H9 (cell line): ENCODE results near the gene PC. TPM values are rescaled to one million over a fixed set of nuclear protein-coding genes. Genes with fewer than 3 reads are reported as not detected.

Experiments
- DNase-seq: peaks from one replicate; pipeline ENCODE4 v3.0.0-alpha.2; 2017
- H2AFZ ChIP-seq: one replicate; pipeline ENCODE4 v1.6.1; 2013; ENCODE audit warnings: mild to moderate bottlenecking, low read length, control low read depth, moderate library complexity
- H2AK5ac ChIP-seq: 2 replicates; pipeline ENCODE4 v1.6.1; 2013; ENCODE audit warnings: low read length, control low read depth, mixed read lengths; ENCODE audit not compliant: insufficient read length
- H2BK120ac ChIP-seq: one replicate; pipeline ENCODE4 v1.6.1; 2013; ENCODE audit warnings: low read depth, mild to moderate bottlenecking, low read length, control low read depth, inconsistent platforms; ENCODE audit not compliant: poor library complexity, severe bottlenecking
- H2BK12ac ChIP-seq: 2 replicates; pipeline ENCODE4 v1.6.1; 2013; ENCODE audit warnings: low read length, control low read depth, mixed read lengths, low read depth; ENCODE audit not compliant: insufficient read length
- H2BK15ac ChIP-seq: 2 replicates; pipeline ENCODE4 v1.6.1; 2013; ENCODE audit warnings: low read depth, low read length, control low read depth
- H2BK20ac ChIP-seq: one replicate; pipeline ENCODE4 v1.6.1; 2013; ENCODE audit warnings: low read depth, mild to moderate bottlenecking, low read length, control low read depth, inconsistent platforms; ENCODE audit not compliant: poor library complexity, severe bottlenecking
- H2BK5ac ChIP-seq: 2 replicates; pipeline ENCODE4 v1.6.1; 2013; ENCODE audit warnings: low read length, control low read depth, mixed read lengths; ENCODE audit not compliant: insufficient read length
- H3K14ac ChIP-seq: 2 replicates; pipeline ENCODE4 v1.6.1; 2013; ENCODE audit warnings: low read length, control low read depth; ENCODE audit not compliant: insufficient read depth
- H3K18ac ChIP-seq: 2 replicates; pipeline ENCODE4 v1.6.1; 2013; ENCODE audit warnings: low read depth, mild to moderate bottlenecking, mixed read lengths, low read length, control low read depth; ENCODE audit not compliant: insufficient read length
- H3K23ac ChIP-seq: 2 replicates; pipeline ENCODE4 v1.6.1; 2013; ENCODE audit warnings: low read length, control low read depth, mixed read lengths, low read depth; ENCODE audit not compliant: insufficient read length
- H3K23me2 ChIP-seq: 2 replicates; pipeline ENCODE4 v1.6.1; 2013; ENCODE audit warnings: low read depth, mild to moderate bottlenecking, mixed read lengths, low read length, control low read depth; ENCODE audit not compliant: insufficient read length, poor library complexity, severe bottlenecking
- H3K27ac ChIP-seq: 2 replicates; pipeline ENCODE4 v1.5.1; 2013; ENCODE audit warnings: low read length, control low read depth, mixed read lengths, low read depth; ENCODE audit not compliant: insufficient read length
- H3K27me3 ChIP-seq: 2 replicates; pipeline ENCODE4 v1.6.1; 2013; ENCODE audit warnings: low read length, control low read depth, inconsistent platforms; ENCODE audit not compliant: insufficient read depth
- H3K4ac ChIP-seq: 2 replicates; pipeline ENCODE4 v1.6.1; 2013; ENCODE audit warnings: low read depth, mild to moderate bottlenecking, control low read depth, inconsistent platforms, low read length, moderate library complexity
- H3K4me1 ChIP-seq: 2 replicates; pipeline ENCODE4 v1.6.1; 2013; ENCODE audit warnings: low read length, control low read depth, inconsistent platforms; ENCODE audit not compliant: insufficient read depth
- H3K4me2 ChIP-seq: 2 replicates; pipeline ENCODE4 v1.6.1; 2013; ENCODE audit warnings: low read length, control low read depth, mixed read lengths; ENCODE audit not compliant: insufficient read length, insufficient read depth
- H3K56ac ChIP-seq: 2 replicates; pipeline ENCODE4 v1.6.1; 2013; ENCODE audit warnings: low read depth, mild to moderate bottlenecking, mixed read lengths, low read length, control low read depth; ENCODE audit not compliant: insufficient read length
- H3K79me1 ChIP-seq: 2 replicates; pipeline ENCODE4 v1.6.1; 2013; ENCODE audit warnings: low read depth, mild to moderate bottlenecking, moderate library complexity, low read length, control low read depth, inconsistent platforms; ENCODE audit not compliant: insufficient read depth, poor library complexity, severe bottlenecking
- H3K79me2 ChIP-seq: 2 replicates; pipeline ENCODE4 v1.6.1; 2013; ENCODE audit warnings: low read length, control low read depth, inconsistent platforms; ENCODE audit not compliant: insufficient read depth
- H3K9ac ChIP-seq: 2 replicates; pipeline ENCODE4 v1.6.1; 2013; ENCODE audit warnings: low read length, control low read depth, mixed read lengths; ENCODE audit not compliant: insufficient read length; ENCODE audit errors: extremely low read depth
- H3K9me3 ChIP-seq: one replicate; pipeline ENCODE4 v1.6.1; 2013; ENCODE audit warnings: low read depth, low read length, inconsistent platforms; ENCODE audit not compliant: control insufficient read depth
- H3T11ph ChIP-seq: one replicate; pipeline ENCODE4 v1.6.1; 2013; ENCODE audit warnings: mild to moderate bottlenecking, low read length, control low read depth, inconsistent platforms
- H4K20me1 ChIP-seq: one replicate; pipeline ENCODE4 v1.6.1; 2013; ENCODE audit not compliant: control insufficient read depth, insufficient read length, insufficient read depth
- H4K5ac ChIP-seq: 2 replicates; pipeline ENCODE4 v1.6.1; 2013; ENCODE audit warnings: low read depth, mild to moderate bottlenecking, mixed read lengths, low read length, control low read depth; ENCODE audit not compliant: insufficient read length
- H4K8ac ChIP-seq: replicated peaks from 2 replicates; pipeline ENCODE4 v1.6.1; 2013; ENCODE audit warnings: low read length, control low read depth, mixed read lengths, low read depth; ENCODE audit not compliant: insufficient read length
- H4K91ac ChIP-seq: 2 replicates; pipeline ENCODE4 v1.6.1; 2013; ENCODE audit warnings: low read depth, mild to moderate bottlenecking, moderate library complexity, mixed read lengths, low read length, control low read depth; ENCODE audit not compliant: insufficient read length
- H3K27ac Mint-ChIP-seq, 3 experiments: 2 replicates in 2 of 3; 3 replicates in 1 of 3; pipeline ENCODE4 v1.8.0; 2020 to 2021; ENCODE audit warnings: mixed read lengths in 3 of 3, mild to moderate bottlenecking in 1 of 3, moderate library complexity in 1 of 3
- H3K27me3 Mint-ChIP-seq: 2 replicates; pipeline ENCODE4 v1.8.0; 2021; ENCODE audit warnings: low read depth, mild to moderate bottlenecking, moderate library complexity, mixed read lengths
- H3K36me3 Mint-ChIP-seq, 3 experiments: 2 replicates in 2 of 3; 3 replicates in 1 of 3; pipeline ENCODE4 v1.8.0; 2020 to 2021; ENCODE audit warnings: low read depth in 3 of 3, mixed read lengths in 3 of 3; ENCODE audit not compliant: insufficient read depth in 1 of 3
- H3K4me1 Mint-ChIP-seq, 2 experiments: 2 replicates each; pipeline ENCODE4 v1.8.0; 2020; ENCODE audit warnings: mixed read lengths in 2 of 2
- H3K4me3 Mint-ChIP-seq, 2 experiments: 2 replicates in 1 of 2; 3 replicates in 1 of 2; pipeline ENCODE4 v1.8.0; 2020 to 2021; ENCODE audit warnings: mild to moderate bottlenecking in 2 of 2, mixed read lengths in 2 of 2, moderate library complexity in 1 of 2
- H3K9me3 Mint-ChIP-seq, 2 experiments: 2 replicates in 1 of 2; 3 replicates in 1 of 2; pipeline ENCODE4 v1.8.0; 2020; ENCODE audit warnings: mild to moderate bottlenecking in 2 of 2, mixed read lengths in 2 of 2, moderate library complexity in 1 of 2
- CTCF ChIP-seq: fragments of 200-600 bp; sonication (generic); conservative IDR thresholded peaks from 3 replicates; pipeline ENCODE4 v1.8.0; 2021; ENCODE audit warnings: antibody characterized with exemption, mild to moderate bottlenecking
- WGBS: extraction: QIAGEN DNeasy Blood & Tissue Kit; methylation state at CpG from one replicate; pipeline ENCODE4 v1.1.7; 2013; ENCODE audit warnings: missing lambda C conversion rate, low lambda C conversion rate, mixed read lengths; ENCODE audit not compliant: insufficient read length; ENCODE audit errors: extremely low coverage; 5-methylcytosine and 5-hydroxymethylcytosine counted together
- total RNA-seq: library from RNA; stranded (reverse); gene quantifications from 2 replicates; pipeline ENCODE4 v1.2.1, GENCODE V29; 2021

The PC gene
- total RNA-seq, 1 experiment from 2014 or later, result 32.6 TPM

GRCh38 chr11:66976028-66976467 lies 17.9 kb upstream of the PC start:
- no peak overlapping the region for H2BK20ac ChIP-seq
- H3K4ac ChIP-seq, result no peak overlapping the region
- no peaks in the 10 kb centered on the region for H3K79me2 ChIP-seq
- H3K9me3 ChIP-seq, result no peaks in the 10 kb centered on the region
- no peak overlapping the region for H4K91ac ChIP-seq
- H2BK120ac ChIP-seq, result no peak overlapping the region
- H2BK15ac ChIP-seq, result no peak overlapping the region
- peak; percentile 86 for DNase-seq
- H4K8ac ChIP-seq, result no peak overlapping the region
- no peak overlapping the region for H2AFZ ChIP-seq
- H3K4me2 ChIP-seq, result no peak overlapping the region
- no peak overlapping the region for H3T11ph ChIP-seq
- peaks cover 4 to 15% of the 10 kb centered on the region in 2 experiments for H3K4me1 Mint-ChIP-seq
- H3K56ac ChIP-seq, result no peak overlapping the region
- no peaks in the 10 kb centered on the region for H3K23me2 ChIP-seq
- H3K79me1 ChIP-seq, result no peaks in the 10 kb centered on the region
- WGBS, result no CpG with 5 or more reads among the region's 9 CpGs
- H3K27me3 Mint-ChIP-seq, result peaks cover 7% of the 10 kb centered on the region
- no peak overlapping the region for H3K9ac ChIP-seq
- peaks cover 7 to 12% of the 10 kb centered on the region in 2 experiments for H3K9me3 Mint-ChIP-seq
- 0 out of 7 replicates have a peak overlapping the region, but pooled peaks of 1 of the 3 experiments have one; percentile 68 for H3K27ac Mint-ChIP-seq
- no peak overlapping the region for H2BK12ac ChIP-seq
- H3K4me3 Mint-ChIP-seq, result peak overlapping the region in 1 of 2 experiments; percentile 9; a peak in 1 of 5 replicates
- no peak overlapping the region for H2AK5ac ChIP-seq
- peaks cover 2 to 4% (median 2%) of the 10 kb centered on the region in 3 experiments; a peak in 5 of 7 replicates for H3K36me3 Mint-ChIP-seq
- no peaks in the 10 kb centered on the region for H3K4me1 ChIP-seq
- no peak overlapping the region for H3K18ac ChIP-seq
- H4K5ac ChIP-seq, result no peak overlapping the region
- no peaks in the 10 kb centered on the region for H4K20me1 ChIP-seq
- H3K23ac ChIP-seq, result no peak overlapping the region
- H3K27ac ChIP-seq, result no peak overlapping the region
- H2BK5ac ChIP-seq, result no peak overlapping the region
- TF ChIP-seq CTCF, result peak; percentile 92
- H3K14ac ChIP-seq, result no peak overlapping the region
- H3K27me3 ChIP-seq, result no peaks in the 10 kb centered on the region
